Heart left ventricle (tissue), 13 donors: ENCODE results near the gene CYSTM1.

Experiments
- CTCF ChIP-seq, 12 donors: fragments of 200-600 bp; sonication (generic) in 4 of 12; IDR thresholded peaks; one replicate each; pipeline versions ENCODE4 v1.5.0 to v1.8.0; 2018 to 2022; ENCODE audit warnings: antibody characterized with exemption in 12 of 12, mild to moderate bottlenecking in 5 of 12
- POLR2A ChIP-seq, 2 donors: fragments of 450-650 bp; IDR thresholded peaks; one replicate each; pipeline ENCODE4 v1.6.1; 2017; ENCODE audit warnings: antibody characterized with exemption in 2 of 2, mild to moderate bottlenecking in 2 of 2, moderate library complexity in 2 of 2
- donor health status: ischemic (EF 13 %, LVEDD 7.1; RV severe dilation, severe dysfunction).
- donor health status: DM: no; HTN: yes; CAD: no.
- donor health status: DM: no; HTN: no; CAD: no.
- donor health status: ischemic (EF 25% LVEDD 6.9; RV normal size, moderate dysfunction).
- donor health status: ischemic (EF 25% LVEDD 5.7; RV mildly dilated, moderate dysfunction).
- donor health status: ischemic (EF 35%, LVEDD 5.7; RV mildly dilated, moderate dysfunction).
- donor health status: nonischemic (EF 11% LVEDD 7.7; RV severe dilation, severe dysfunction).
- donor health status: DM: yes; HTN: yes; CAD: no.
- donor health status: PGD.
- donor health status: ischemic (EF 29% LVEDD 5.4; RV normal size, mild dysfunction).
- donor health status: nonischemic (EF 23%, LVEDD 6.1; RV moderate dilation, normal function).

- TF ChIP-seq CTCF (IDR thresholded peaks at IDR 0.05) (no peak), POLR2A (IDR thresholded peaks at IDR 0.05) (no peak)
Observed at GRCh38 chr5:140152022-140152999, 22.7 kb upstream of the CYSTM1 start.
